HG03457 (cell line): ENCODE data around the gene MEIS1.
"Not testable (repeated sequence)": the region's sequence is repeated elsewhere in the genome, so short reads cannot be mapped to it uniquely, and the experiment has no call there.

ENCODE experiments used
- ATAC-seq: cut with Tn5 transposase; IDR thresholded peaks from one replicate; pipeline ENCODE4 v1.9.1; 2021; ENCODE audit warnings: moderate number of reproducible peaks; ENCODE audit not compliant: unreplicated experiment

MEIS1 gene

GRCh38 chr2:66466433-66466832 is 31.5 kb downstream of the MEIS1 start:
- no peak for ATAC-seq

- ATAC-seq, result no peak
These were observed 32.8 kb downstream of the MEIS1 start for GRCh38 chr2:66467718-66468117.

- ATAC-seq, result no peak
These were observed 34.4 kb downstream of the MEIS1 start for GRCh38 chr2:66469214-66469902.

- ATAC-seq, result no peak
These were observed 35.3 kb downstream of the MEIS1 start for GRCh38 chr2:66470199-66470598.

- ATAC-seq, result no peak
These were observed 37.4 kb downstream of the MEIS1 start for GRCh38 chr2:66472225-66472843.

GRCh38 chr2:66477135-66477842 is 42.4 kb downstream of the MEIS1 start:
- ATAC-seq, result no peak

- no peak for ATAC-seq
These were observed 43.4 kb downstream of the MEIS1 start for GRCh38 chr2:66478299-66478698.

GRCh38 chr2:66478731-66479316 is 43.9 kb downstream of the MEIS1 start:
- ATAC-seq, result no peak

GRCh38 chr2:66481100-66481549 is 46.2 kb downstream of the MEIS1 start:
- ATAC-seq, result no peak

GRCh38 chr2:66485252-66485651 is 50.3 kb downstream of the MEIS1 start:
- not testable (repeated sequence) for ATAC-seq

GRCh38 chr2:66488946-66489345 is 54.0 kb downstream of the MEIS1 start:
- ATAC-seq, result no peak

- ATAC-seq, result no peak
These were observed 54.5 kb downstream of the MEIS1 start for GRCh38 chr2:66489436-66489835.

- ATAC-seq, result no peak
These were observed 55.7 kb downstream of the MEIS1 start for GRCh38 chr2:66490588-66491001.

GRCh38 chr2:66494708-66495107 is 59.8 kb downstream of the MEIS1 start:
- ATAC-seq, result no peak

- no peak for ATAC-seq
These were observed 61.1 kb downstream of the MEIS1 start for GRCh38 chr2:66495788-66496640.

GRCh38 chr2:66496670-66497420 is 61.9 kb downstream of the MEIS1 start:
- ATAC-seq, result no peak

GRCh38 chr2:66497431-66498288 is 62.7 kb downstream of the MEIS1 start:
- no peak for ATAC-seq

- ATAC-seq, result no peak
These were observed 63.5 kb downstream of the MEIS1 start for GRCh38 chr2:66498289-66498975.
